ENCODE measurements around the gene ALDH4A1.
"Not testable (repeated sequence)": the region's sequence is repeated elsewhere in the genome, so short reads cannot be mapped to it uniquely, and the experiment has no call there.

The ALDH4A1 gene

DNA sequence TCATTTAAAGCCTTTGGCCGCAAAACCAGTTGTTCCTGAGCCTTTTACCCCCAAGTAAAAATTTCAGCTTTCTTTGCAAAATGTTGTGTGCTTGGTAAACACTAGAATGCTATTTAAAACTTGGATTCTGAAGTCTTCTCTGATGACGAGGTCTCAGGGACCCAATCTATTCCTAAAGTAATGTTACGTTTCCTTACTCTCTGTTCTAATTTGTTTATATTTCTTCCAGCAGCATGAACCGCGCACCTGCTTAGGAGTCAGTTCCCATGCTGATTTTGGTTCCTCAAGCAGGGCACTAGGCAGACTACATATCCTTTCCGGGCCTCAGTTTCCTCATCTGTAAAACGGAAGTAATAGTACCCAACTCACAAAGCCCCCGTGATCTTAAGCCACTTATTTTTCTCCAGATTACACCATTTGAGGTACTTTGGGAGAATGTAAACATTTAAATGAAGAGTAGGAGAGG lies 969 bp upstream of the ALDH4A1 start:
- in situ Hi-C loops (cut with HindIII; ENCODE audit: low sequenced_read_pairs) = loop anchor here (25.0 kb wide), 1 partner anchor 184 kb away; no protein-coding TSS in a partner anchor

- in situ Hi-C loops (cut with HindIII; ENCODE audit: low sequenced_read_pairs) = loop anchor here (25.0 kb wide), 1 partner anchor 185 kb away; no protein-coding TSS in a partner anchor
These were observed 318 bp downstream of the ALDH4A1 start for GRCh38 chr1:18901952-18902522.

GRCh38 chr1:18901147-18901951 lies 1.0 kb downstream of the ALDH4A1 start:
- in situ Hi-C loops (cut with HindIII; ENCODE audit: low sequenced_read_pairs) = loop anchor here (25.0 kb wide), 1 partner anchor 186 kb away; no protein-coding TSS in a partner anchor

- in situ Hi-C loops (cut with HindIII; ENCODE audit: low sequenced_read_pairs) = loop anchor here (25.0 kb wide), 1 partner anchor 187 kb away; no protein-coding TSS in a partner anchor
These were observed 2.0 kb downstream of the ALDH4A1 start for GRCh38 chr1:18900303-18900841.

DNA sequence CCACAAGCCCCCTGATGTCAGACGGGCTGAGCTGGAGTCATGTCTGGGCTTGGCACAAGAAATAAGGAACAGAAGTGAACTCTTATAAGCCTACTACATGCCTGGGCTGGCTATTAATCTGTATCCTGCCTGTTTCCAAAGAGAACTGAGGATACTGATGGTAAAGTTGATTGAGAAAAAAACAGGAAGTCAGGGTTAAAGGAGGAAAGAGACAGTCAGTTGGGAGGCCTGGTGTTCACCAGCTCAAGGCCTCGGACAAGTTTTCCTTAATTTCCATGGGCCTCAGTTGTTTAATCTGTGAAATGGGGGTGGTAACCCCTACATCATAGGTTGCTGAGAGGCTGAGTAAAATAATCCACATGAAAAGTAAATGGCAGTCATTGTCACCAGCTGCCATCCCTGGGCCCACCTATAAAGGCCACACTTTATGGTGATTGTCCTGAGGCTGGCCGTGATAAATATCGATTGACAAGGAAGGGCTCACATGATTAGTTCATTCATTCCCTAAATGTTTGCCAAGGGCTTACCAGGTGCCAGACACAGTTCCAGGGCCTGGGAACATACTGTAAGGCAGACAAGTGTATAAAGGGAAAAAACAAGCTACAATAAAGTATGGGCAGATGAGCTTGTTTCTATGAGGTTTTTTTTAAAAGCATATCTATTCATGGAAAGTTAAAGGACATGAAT lies 2.8 kb downstream of the ALDH4A1 start:
- in situ Hi-C loops (cut with HindIII; ENCODE audit: low sequenced_read_pairs) = loop anchor here (25.0 kb wide), 1 partner anchor 188 kb away; no protein-coding TSS in a partner anchor

DNA sequence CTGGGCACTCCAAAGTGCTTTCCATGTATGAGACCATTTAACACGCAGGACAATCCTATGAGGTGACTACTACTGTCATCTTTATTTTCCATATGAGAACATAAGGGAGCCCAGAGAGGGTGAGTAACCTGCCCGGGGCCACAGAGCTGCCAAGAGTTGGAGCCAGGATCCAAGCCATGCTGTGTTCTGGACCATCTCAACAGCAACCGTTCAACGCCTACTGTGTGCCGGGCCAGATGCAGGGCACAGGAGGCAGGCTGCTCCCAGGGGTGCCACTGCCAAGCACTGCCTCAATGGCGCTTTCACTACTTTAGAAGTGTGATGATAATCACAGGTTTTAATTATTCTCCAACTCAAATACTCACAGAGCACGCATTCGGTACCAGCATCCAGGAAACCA lies 3.8 kb downstream of the ALDH4A1 start:
- in situ Hi-C loops (cut with HindIII; ENCODE audit: low sequenced_read_pairs) = no loop called here

GRCh38 chr1:18895317-18895716 lies 7.0 kb downstream of the ALDH4A1 start:
- in situ Hi-C loops (cut with HindIII; ENCODE audit: low sequenced_read_pairs) = no loop called here

GRCh38 chr1:18893120-18893519 lies 9.2 kb downstream of the ALDH4A1 start:
- in situ Hi-C loops (cut with HindIII; ENCODE audit: low sequenced_read_pairs) = no loop called here

DNA sequence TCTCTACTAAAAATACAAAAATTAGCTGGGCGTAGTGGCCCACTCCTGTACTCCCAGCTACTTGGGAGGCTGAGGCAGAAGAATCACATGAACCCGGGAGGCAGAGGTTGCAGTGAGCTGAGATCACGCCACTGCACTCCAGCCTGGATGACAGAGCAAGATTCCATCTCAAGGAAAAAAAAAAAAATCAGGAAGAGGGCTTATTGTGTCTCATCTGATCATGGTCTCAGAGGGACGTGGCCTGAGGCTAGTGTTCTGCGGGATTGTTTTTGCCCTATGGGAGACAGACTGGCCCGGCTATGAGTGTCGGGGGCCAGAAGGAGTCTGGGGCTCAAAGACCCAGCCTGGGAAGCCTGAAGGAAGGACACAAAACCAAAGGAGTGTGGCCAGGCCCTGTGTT lies 10.5 kb downstream of the ALDH4A1 start:
- in situ Hi-C loops (cut with HindIII; ENCODE audit: low sequenced_read_pairs) = not testable (repeated sequence)

DNA sequence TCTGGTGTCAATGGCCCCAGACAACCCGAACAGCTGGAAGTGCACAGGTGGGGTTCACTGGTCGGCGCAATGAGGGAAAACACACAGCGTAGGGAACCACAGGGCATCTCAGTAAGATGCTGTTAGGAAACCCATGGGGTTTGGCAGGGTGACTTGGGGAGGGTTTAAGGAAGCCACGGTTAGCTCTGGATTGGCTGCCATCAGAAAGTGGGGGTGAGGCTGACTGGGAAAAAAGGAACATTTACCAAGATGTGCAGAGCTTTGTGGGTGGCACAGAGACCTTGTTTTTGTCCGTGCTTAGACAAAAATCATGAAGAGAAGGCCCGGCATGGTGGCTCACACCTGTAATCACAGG lies 11.0 kb downstream of the ALDH4A1 start:
- in situ Hi-C loops (cut with HindIII; ENCODE audit: low sequenced_read_pairs) = no loop called here

DNA sequence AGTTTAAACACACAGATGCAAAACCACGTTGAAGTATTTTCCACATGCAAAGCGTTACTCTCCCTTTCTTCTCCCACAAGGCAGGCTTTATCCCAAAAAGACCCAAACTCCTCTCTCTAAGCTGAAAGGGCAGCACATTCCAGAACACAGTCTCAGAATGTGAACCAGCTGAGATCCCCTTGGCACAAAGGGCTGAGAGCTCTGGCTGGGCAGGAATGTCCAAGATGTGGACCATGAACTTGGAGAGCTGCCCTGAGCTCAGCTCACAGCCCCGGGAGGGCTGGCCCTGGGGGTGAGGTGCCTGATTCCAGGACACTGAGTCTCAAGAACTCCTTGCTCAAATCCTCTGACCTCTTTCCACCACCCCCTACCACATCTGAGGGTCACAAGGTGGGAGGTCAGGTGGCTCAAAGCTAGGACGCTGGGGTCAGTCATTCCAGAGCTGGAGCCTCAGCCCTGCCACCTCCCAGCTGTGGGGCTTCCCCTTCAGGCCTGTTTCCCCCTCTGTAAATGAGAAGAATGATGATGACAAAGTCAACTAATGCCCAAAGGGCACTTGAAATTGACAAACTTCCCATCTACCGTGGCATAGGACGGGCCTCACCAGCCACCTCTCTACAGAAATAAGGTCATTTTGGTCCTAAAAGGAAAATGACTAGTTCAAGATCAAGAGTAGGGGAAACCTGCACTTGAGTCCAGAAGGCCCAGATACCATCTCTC lies 11.5 kb downstream of the ALDH4A1 start:
- in situ Hi-C loops (cut with HindIII; ENCODE audit: low sequenced_read_pairs) = no loop called here

DNA sequence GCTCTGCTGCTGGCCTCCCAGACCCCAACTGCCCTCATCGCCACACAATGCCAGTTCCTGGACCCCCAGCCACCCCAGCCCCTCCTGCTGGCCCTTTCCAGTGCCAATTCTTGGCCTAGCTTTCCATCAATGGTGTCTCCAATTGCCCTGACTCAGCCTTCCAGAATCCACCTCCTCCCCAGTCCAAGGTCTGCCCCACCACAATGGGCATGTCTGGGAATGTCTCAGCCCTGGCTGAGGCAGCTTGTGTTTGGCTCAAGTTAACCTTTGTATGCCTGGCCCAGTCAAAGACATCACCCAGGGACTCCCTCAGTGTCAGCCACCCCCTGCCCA lies 16.4 kb downstream of the ALDH4A1 start:
- in situ Hi-C loops (cut with HindIII; ENCODE audit: low sequenced_read_pairs) = no loop called here

- in situ Hi-C loops (cut with HindIII; ENCODE audit: low sequenced_read_pairs) = no loop called here
These were observed 16.9 kb downstream of the ALDH4A1 start for GRCh38 chr1:18885311-18886002.

- in situ Hi-C loops (cut with HindIII; ENCODE audit: low sequenced_read_pairs) = no loop called here
These were observed 17.6 kb downstream of the ALDH4A1 start for GRCh38 chr1:18884727-18885126.

GRCh38 chr1:18884419-18884717 lies 18.0 kb downstream of the ALDH4A1 start:
- in situ Hi-C loops (cut with HindIII; ENCODE audit: low sequenced_read_pairs) = no loop called here

GRCh38 chr1:18883636-18884418 lies 18.5 kb downstream of the ALDH4A1 start:
- in situ Hi-C loops (cut with HindIII; ENCODE audit: low sequenced_read_pairs) = no loop called here

DNA sequence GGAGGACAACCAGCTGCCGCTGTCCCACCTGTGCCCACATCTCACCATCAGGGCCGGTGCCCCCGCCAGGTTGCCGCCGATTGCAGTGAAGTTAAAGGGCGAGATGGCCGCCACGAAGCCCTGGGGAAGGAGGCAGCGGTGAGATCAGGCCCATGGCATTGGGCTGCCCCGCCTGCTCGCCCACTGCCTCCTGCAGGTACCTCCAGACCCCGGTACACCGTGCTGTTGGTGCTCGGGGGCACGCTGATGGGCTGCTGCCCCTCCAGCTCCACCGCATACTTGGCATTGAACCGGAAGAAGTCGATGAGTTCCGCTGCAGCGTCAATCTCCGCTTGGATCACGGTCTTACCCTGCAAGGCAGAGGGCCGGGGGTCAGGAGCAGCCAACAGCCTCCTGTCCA lies 19.3 kb downstream of the ALDH4A1 start:
- in situ Hi-C loops (cut with HindIII; ENCODE audit: low sequenced_read_pairs) = no loop called here

DNA sequence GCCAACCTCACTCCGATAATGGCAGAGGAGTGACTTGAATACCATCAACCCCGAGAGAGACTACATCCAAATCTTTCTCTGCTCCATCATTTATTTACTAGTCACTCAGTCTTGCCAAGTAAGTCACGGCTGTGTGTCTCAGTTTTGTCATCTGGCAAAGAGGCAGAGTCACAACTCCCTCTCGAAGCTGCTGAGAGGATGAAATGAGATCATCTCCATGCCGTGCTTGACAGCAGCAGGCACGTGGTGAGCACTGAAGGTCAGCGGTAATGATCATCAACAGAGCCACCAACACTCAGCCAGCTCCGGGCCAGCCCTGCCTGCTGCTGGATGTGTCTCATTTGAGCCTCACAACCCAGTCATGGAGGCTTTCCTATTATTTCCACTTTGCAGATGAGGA lies 19.9 kb downstream of the ALDH4A1 start:
- in situ Hi-C loops (cut with HindIII; ENCODE audit: low sequenced_read_pairs) = no loop called here

- in situ Hi-C loops (cut with HindIII; ENCODE audit: low sequenced_read_pairs) = no loop called here
These were observed 20.5 kb downstream of the ALDH4A1 start for GRCh38 chr1:18881642-18882431.

Data from DLD1 (cell line).